WTC11 (cell line): ENCODE measurements around the gene TLE7.

ENCODE experiments used
- NR3C1 ChIP-seq: sonication (generic); formaldehyde crosslinking; conservative IDR thresholded peaks from 2 replicates; pipeline ENCODE4 v1.8.1; 2023; ENCODE audit warnings: low read depth, mild to moderate bottlenecking, missing genetic modification reagents
- SMAD3 ChIP-seq: sonication (generic); formaldehyde crosslinking; IDR thresholded peaks from 2 replicates; pipeline ENCODE4 v1.8.0; 2022; ENCODE audit warnings: missing genetic modification reagents, mild to moderate bottlenecking, borderline replicate concordance
- SP1 ChIP-seq: sonication (generic); formaldehyde crosslinking; conservative IDR thresholded peaks from 2 replicates; pipeline ENCODE4 v1.8.1; 2022; ENCODE audit warnings: missing genetic modification reagents

- TF ChIP-seq NR3C1 (CRISPR knock-in tag) = no peak
- TF ChIP-seq SP1 = no peak
- no peak for TF ChIP-seq SMAD3 (CRISPR knock-in tag)
Observed at GRCh38 chr16:71407731-71408130, 34.1 kb downstream of the TLE7 start.
